ENCODE data around the gene DAB1.

DAB1 gene

DNA sequence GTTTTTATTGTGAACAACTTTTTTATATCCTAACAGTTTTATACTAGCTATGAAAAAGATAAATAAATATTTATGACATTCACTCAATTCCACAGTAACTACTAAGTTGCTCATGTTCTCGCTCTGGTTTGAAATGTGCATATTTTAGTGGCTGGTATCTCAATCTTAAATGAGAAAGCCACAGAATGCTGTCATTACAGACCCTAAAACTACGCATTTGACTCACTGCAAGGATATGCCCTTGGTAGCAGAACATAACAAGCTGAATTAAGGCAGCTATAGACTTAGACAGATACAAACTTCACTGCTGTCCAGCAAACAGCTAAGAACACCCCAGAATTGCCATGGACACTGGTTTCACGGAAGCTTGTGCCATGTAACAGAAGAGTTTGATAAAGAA, 19.0 kb downstream of the DAB1 start:
- no peak for TF ChIP-seq CTCF (IDR thresholded peaks at IDR 0.05; ENCODE audit: extremely low read depth, insufficient read depth, missing control alignments)
- DNase-seq (ENCODE audit: low spot score): no peak
- in situ Hi-C loops (cut with MboI; ENCODE audit: low pct_unique_long_range_greater_than_20kb, low sequenced_read_pairs, unreplicated experiment): no loop called here

- in situ Hi-C loops (cut with MboI; ENCODE audit: low pct_unique_long_range_greater_than_20kb, low sequenced_read_pairs, unreplicated experiment): no loop called here
- TF ChIP-seq CTCF (IDR thresholded peaks at IDR 0.05; ENCODE audit: extremely low read depth, insufficient read depth, missing control alignments): no peak
- DNase-seq (ENCODE audit: low spot score): no peak
Measured at GRCh38 chr1:57403201-57403600, 20.7 kb downstream of the DAB1 start.

GRCh38 chr1:57401671-57402070, 22.2 kb downstream of the DAB1 start:
- in situ Hi-C loops (cut with MboI; ENCODE audit: low pct_unique_long_range_greater_than_20kb, low sequenced_read_pairs, unreplicated experiment): no loop called here
- DNase-seq (ENCODE audit: low spot score): no peak
- TF ChIP-seq CTCF (IDR thresholded peaks at IDR 0.05; ENCODE audit: extremely low read depth, insufficient read depth, missing control alignments): no peak

DNA sequence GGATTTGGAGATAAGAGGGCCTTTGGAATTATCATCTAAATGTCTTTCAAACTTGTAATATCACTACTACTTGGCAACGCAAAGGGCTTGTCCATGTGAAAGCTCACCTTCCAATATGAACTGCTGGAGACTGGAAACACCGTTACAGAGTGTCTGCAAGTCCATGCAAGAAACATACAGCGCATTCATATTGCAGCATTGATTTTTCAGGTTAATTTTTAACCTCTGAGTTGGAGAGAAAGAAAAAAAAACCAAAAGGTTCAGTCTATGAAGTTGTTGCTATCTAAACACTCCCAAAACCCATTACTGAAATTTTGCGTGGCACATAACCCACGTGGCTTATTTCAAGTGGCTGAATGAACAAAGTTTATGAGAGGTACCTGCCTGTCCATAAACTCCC, 23.8 kb downstream of the DAB1 start:
- in situ Hi-C loops (cut with MboI; ENCODE audit: low pct_unique_long_range_greater_than_20kb, low sequenced_read_pairs, unreplicated experiment): no loop called here
- TF ChIP-seq CTCF (IDR thresholded peaks at IDR 0.05; ENCODE audit: extremely low read depth, insufficient read depth, missing control alignments): no peak
- DNase-seq (ENCODE audit: low spot score): no peak

GRCh38 chr1:57393058-57393584, 30.7 kb downstream of the DAB1 start:
- in situ Hi-C loops (cut with MboI; ENCODE audit: low pct_unique_long_range_greater_than_20kb, low sequenced_read_pairs, unreplicated experiment): no loop called here
- no peak for DNase-seq (ENCODE audit: low spot score)
- no peak for TF ChIP-seq CTCF (IDR thresholded peaks at IDR 0.05; ENCODE audit: extremely low read depth, insufficient read depth, missing control alignments)

DNA sequence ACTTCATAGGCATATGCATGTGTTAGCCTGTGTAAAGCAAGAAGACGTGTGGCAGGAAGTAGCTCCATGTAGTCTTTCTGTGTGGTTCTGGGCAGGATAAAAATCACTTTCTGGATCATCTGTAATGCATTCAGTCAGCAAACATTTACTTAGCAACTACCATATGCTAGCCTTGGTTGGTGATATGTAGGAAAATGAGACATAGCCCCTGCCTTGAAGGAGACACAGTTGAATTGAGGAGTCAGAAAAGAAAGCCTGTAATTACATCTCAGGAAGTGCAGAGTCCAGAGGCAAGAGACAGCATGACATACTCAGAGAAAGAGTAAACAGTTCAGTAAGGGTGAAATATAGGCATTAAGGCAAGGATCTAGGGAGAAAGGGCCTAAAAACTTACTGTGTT, 38.5 kb downstream of the DAB1 start:
- in situ Hi-C loops (cut with MboI; ENCODE audit: low pct_unique_long_range_greater_than_20kb, low sequenced_read_pairs, unreplicated experiment): no loop called here
- TF ChIP-seq CTCF (IDR thresholded peaks at IDR 0.05; ENCODE audit: extremely low read depth, insufficient read depth, missing control alignments): no peak
- DNase-seq (ENCODE audit: low spot score): no peak

GRCh38 chr1:57384901-57385300, 39.0 kb downstream of the DAB1 start:
- in situ Hi-C loops (cut with MboI; ENCODE audit: low pct_unique_long_range_greater_than_20kb, low sequenced_read_pairs, unreplicated experiment): no loop called here
- no peak for TF ChIP-seq CTCF (IDR thresholded peaks at IDR 0.05; ENCODE audit: extremely low read depth, insufficient read depth, missing control alignments)
- DNase-seq (ENCODE audit: low spot score): no peak

Measured in GM13977 (cell line).